Trophoblast cell (in vitro differentiated cells and primary cell): ENCODE measurements around the gene WDR7.

Source experiments
- DNase-seq, 2 donors: peaks; one replicate each; pipeline ENCODE4 v3.0.0-alpha.2; 2016
- H2AFZ ChIP-seq: 2 replicates; pipeline ENCODE4 v1.6.1; 2013; ENCODE audit warnings: low read length, moderate library complexity, mild to moderate bottlenecking; ENCODE audit not compliant: insufficient read depth, poor library complexity
- H2AK5ac ChIP-seq: 2 replicates; pipeline ENCODE4 v1.6.1; 2013; ENCODE audit warnings: mild to moderate bottlenecking, low read length
- H2BK120ac ChIP-seq: 2 replicates; pipeline ENCODE4 v1.6.1; 2013; ENCODE audit warnings: low read length, mild to moderate bottlenecking, moderate library complexity; ENCODE audit not compliant: insufficient read depth, poor library complexity
- H2BK12ac ChIP-seq: 2 replicates; pipeline ENCODE4 v1.6.1; 2013; ENCODE audit warnings: mild to moderate bottlenecking, low read length, moderate library complexity
- H2BK5ac ChIP-seq: 2 replicates; pipeline ENCODE4 v1.6.1; 2013; ENCODE audit warnings: low read length, low read depth, moderate library complexity, mild to moderate bottlenecking; ENCODE audit not compliant: poor library complexity
- H3K14ac ChIP-seq: 2 replicates; pipeline ENCODE4 v1.6.1; 2013; ENCODE audit warnings: mild to moderate bottlenecking, low read length
- H3K18ac ChIP-seq: 2 replicates; pipeline ENCODE4 v1.6.1; 2013; ENCODE audit warnings: mild to moderate bottlenecking, low read length
- H3K23ac ChIP-seq: 2 replicates; pipeline ENCODE4 v1.6.1; 2013; ENCODE audit warnings: low read length
- H3K27ac ChIP-seq: 2 replicates; pipeline ENCODE4 v1.5.1; 2013; ENCODE audit warnings: low read depth, mild to moderate bottlenecking, inconsistent platforms, low read length, moderate library complexity
- H3K27me3 ChIP-seq: 2 replicates; pipeline ENCODE4 v1.6.1; 2013; ENCODE audit warnings: inconsistent platforms, mild to moderate bottlenecking, low read length, moderate library complexity; ENCODE audit not compliant: insufficient read depth
- H3K36me3 ChIP-seq, 2 experiments: 1 replicate in 1 of 2; 2 replicates in 1 of 2; pipeline ENCODE4 v1.6.1; 2013; ENCODE audit warnings: low read length in 2 of 2, mild to moderate bottlenecking in 2 of 2, moderate library complexity in 1 of 2; ENCODE audit not compliant: insufficient read depth in 2 of 2, control insufficient read depth in 1 of 2
- H3K4ac ChIP-seq: 2 replicates; pipeline ENCODE4 v1.6.1; 2013; ENCODE audit warnings: low read depth, mild to moderate bottlenecking, low read length, moderate library complexity
- H3K4me1 ChIP-seq, 2 experiments: 1 replicate in 1 of 2; 2 replicates in 1 of 2; pipeline ENCODE4 v1.6.1; 2013; ENCODE audit warnings: low read length in 2 of 2, mild to moderate bottlenecking in 2 of 2, moderate library complexity in 1 of 2; ENCODE audit not compliant: insufficient read depth in 2 of 2, control insufficient read depth in 1 of 2
- H3K4me2 ChIP-seq: 2 replicates; pipeline ENCODE4 v1.6.1; 2013; ENCODE audit warnings: inconsistent platforms, mild to moderate bottlenecking, low read length, moderate library complexity
- H3K4me3 ChIP-seq: 2 replicates; pipeline ENCODE4 v1.5.1; 2013; ENCODE audit warnings: mild to moderate bottlenecking, low read depth, low read length, inconsistent platforms
- H3K79me1 ChIP-seq: one replicate; pipeline ENCODE4 v1.6.1; 2013; ENCODE audit warnings: low read length
- H3K79me2 ChIP-seq: 2 replicates; pipeline ENCODE4 v1.6.1; 2013; ENCODE audit warnings: low read length, mild to moderate bottlenecking; ENCODE audit not compliant: control insufficient read depth, insufficient read depth, poor library complexity
- H3K9ac ChIP-seq: 2 replicates; pipeline ENCODE4 v1.6.1; 2013; ENCODE audit warnings: mild to moderate bottlenecking, low read length
- H3K9me3 ChIP-seq: 2 replicates; pipeline ENCODE4 v1.6.1; 2013; ENCODE audit warnings: low read depth, mild to moderate bottlenecking, control low read depth, inconsistent platforms, low read length; ENCODE audit not compliant: insufficient read depth
- H4K12ac ChIP-seq: 2 replicates; pipeline ENCODE4 v1.6.1; 2013; ENCODE audit warnings: low read depth, mild to moderate bottlenecking, low read length, moderate library complexity
- H4K8ac ChIP-seq: 2 replicates; pipeline ENCODE4 v1.6.1; 2013; ENCODE audit warnings: low read depth, mild to moderate bottlenecking, low read length, moderate library complexity
- H4K91ac ChIP-seq: one replicate; pipeline ENCODE4 v1.6.1; 2013; ENCODE audit warnings: low read depth, mild to moderate bottlenecking, low read length, moderate library complexity
- WGBS: extraction: QIAGEN DNeasy Blood & Tissue Kit; methylation state at CpG from one replicate; pipeline ENCODE4 v1.1.7; 2013; ENCODE audit warnings: missing lambda C conversion rate; ENCODE audit not compliant: insufficient read length, insufficient coverage; ENCODE audit errors: extremely low coverage; 5-methylcytosine and 5-hydroxymethylcytosine counted together

Gene WDR7

DNA sequence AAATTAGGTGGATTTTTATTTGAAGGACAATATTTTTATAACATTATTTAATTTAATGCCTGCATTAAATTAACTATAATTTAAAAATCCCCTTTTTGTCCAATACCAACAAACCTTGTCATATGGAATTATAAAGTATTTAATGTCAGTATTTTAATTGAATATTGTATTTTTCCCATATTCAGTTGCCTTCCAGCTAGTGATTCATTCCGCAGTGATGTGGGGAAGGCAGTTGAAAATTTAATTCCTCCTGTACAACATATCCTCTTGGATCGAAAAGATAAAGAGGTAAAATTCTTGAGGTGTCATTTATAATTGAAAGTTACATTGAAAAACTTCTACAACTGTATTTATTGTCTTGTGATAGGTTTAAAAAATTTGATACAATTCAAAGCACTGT lies 40.4 kb downstream of the WDR7 start:
- H3K4ac ChIP-seq: no peak overlapping the region
- DNase-seq: no peak
- no peaks in the 10 kb centered on the region for H3K79me2 ChIP-seq
- H3K14ac ChIP-seq: no peak overlapping the region
- no peak overlapping the region for H4K8ac ChIP-seq
- no peak overlapping the region for H3K27ac ChIP-seq
- no peaks in the 10 kb centered on the region for H3K79me1 ChIP-seq
- WGBS: no CpG with 5 or more reads among the region's 2 CpGs
- no peak overlapping the region for H2AK5ac ChIP-seq
- no peak overlapping the region for H3K23ac ChIP-seq
- no peak overlapping the region for H3K9ac ChIP-seq
- H4K91ac ChIP-seq: no peak overlapping the region
- H3K4me1 ChIP-seq: no peaks in the 10 kb centered on the region
- H3K36me3 ChIP-seq: peaks cover 0 to 2% of the 10 kb centered on the region in 2 experiments
- no peak overlapping the region for H3K4me2 ChIP-seq
- no peaks in the 10 kb centered on the region for H3K27me3 ChIP-seq
- H3K9me3 ChIP-seq: no peaks in the 10 kb centered on the region
- H3K18ac ChIP-seq: no peak overlapping the region
- no peak overlapping the region for H2BK120ac ChIP-seq
- H2BK5ac ChIP-seq: no peak overlapping the region
- H3K4me3 ChIP-seq: no peak overlapping the region
- H2BK12ac ChIP-seq: no peak overlapping the region
- no peak overlapping the region for H2AFZ ChIP-seq
- no peak overlapping the region for H4K12ac ChIP-seq

DNA sequence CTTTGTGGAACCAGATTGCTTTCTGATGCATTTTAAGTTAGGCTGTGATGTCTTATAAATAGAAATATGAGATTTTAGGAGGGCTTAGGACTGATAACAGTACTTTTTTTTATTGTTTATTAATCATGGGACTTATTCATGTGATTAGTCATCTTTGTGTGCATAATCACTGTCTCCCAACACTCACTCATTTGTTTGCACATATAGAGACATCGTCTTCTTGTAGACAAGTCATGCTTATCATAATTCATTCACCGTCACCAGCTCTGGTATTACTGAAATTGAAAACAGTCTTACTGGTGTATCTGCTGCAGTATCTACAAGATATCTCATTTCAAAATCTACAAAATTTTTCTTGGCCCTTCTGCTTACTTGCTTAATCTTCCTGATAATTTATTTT lies 45.8 kb downstream of the WDR7 start:
- no peak overlapping the region for H2BK120ac ChIP-seq
- H2BK5ac ChIP-seq: no peak overlapping the region
- no peaks in the 10 kb centered on the region for H3K9me3 ChIP-seq
- H4K91ac ChIP-seq: no peak overlapping the region
- H3K36me3 ChIP-seq: peaks cover 0 to 2% of the 10 kb centered on the region in 2 experiments
- DNase-seq: no peak
- H3K14ac ChIP-seq: no peak overlapping the region
- no peaks in the 10 kb centered on the region for H3K4me1 ChIP-seq
- H3K27me3 ChIP-seq: no peaks in the 10 kb centered on the region
- no peak overlapping the region for H2BK12ac ChIP-seq
- no peak overlapping the region for H3K23ac ChIP-seq
- H3K4me3 ChIP-seq: no peak overlapping the region
- H2AK5ac ChIP-seq: no peak overlapping the region
- H3K18ac ChIP-seq: no peak overlapping the region
- no peak overlapping the region for H3K9ac ChIP-seq
- H4K8ac ChIP-seq: no peak overlapping the region
- H2AFZ ChIP-seq: no peak overlapping the region
- no peaks in the 10 kb centered on the region for H3K79me1 ChIP-seq
- H3K27ac ChIP-seq: no peak overlapping the region
- no peaks in the 10 kb centered on the region for H3K79me2 ChIP-seq
- no peak overlapping the region for H4K12ac ChIP-seq
- no peak overlapping the region for H3K4ac ChIP-seq
- no CpG with 5 or more reads among the region's 2 CpGs for WGBS
- H3K4me2 ChIP-seq: no peak overlapping the region

DNA sequence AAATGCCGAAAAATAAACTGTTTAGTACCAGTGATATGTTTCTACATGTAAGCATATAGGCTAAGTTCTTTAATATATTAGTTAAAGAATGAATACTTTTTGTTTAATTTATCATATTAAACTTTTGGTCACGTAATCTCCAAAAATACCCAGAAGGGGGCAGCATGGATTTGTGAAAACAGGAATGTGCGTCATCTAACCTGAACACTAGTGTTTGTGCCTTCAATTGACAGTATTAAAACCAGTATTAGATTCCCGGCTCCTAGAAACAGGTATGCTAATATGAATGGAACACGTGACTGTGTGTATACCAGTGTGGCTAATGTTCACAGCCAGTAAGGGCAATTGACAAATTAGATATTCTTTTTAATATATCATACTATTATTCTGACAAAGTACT lies 51.8 kb downstream of the WDR7 start:
- no peak overlapping the region for H2BK12ac ChIP-seq
- no peaks in the 10 kb centered on the region for H3K27me3 ChIP-seq
- H3K36me3 ChIP-seq: no peaks in the 10 kb centered on the region
- H3K18ac ChIP-seq: no peak overlapping the region
- H3K4me3 ChIP-seq: no peak overlapping the region
- H3K79me1 ChIP-seq: no peaks in the 10 kb centered on the region
- no peak overlapping the region for H2BK120ac ChIP-seq
- no peak overlapping the region for H4K8ac ChIP-seq
- H3K4ac ChIP-seq: no peak overlapping the region
- H3K14ac ChIP-seq: no peak overlapping the region
- H3K9me3 ChIP-seq: no peaks in the 10 kb centered on the region
- no peaks in the 10 kb centered on the region for H3K79me2 ChIP-seq
- no peak overlapping the region for H2AFZ ChIP-seq
- H3K23ac ChIP-seq: no peak overlapping the region
- no peak overlapping the region for H3K27ac ChIP-seq
- peak in 1 of 2 donors; percentile 73 for DNase-seq
- no peak overlapping the region for H3K4me2 ChIP-seq
- H3K9ac ChIP-seq: no peak overlapping the region
- no peak overlapping the region for H2AK5ac ChIP-seq
- H4K91ac ChIP-seq: no peak overlapping the region
- WGBS: no CpG with 5 or more reads among the region's 5 CpGs
- no peak overlapping the region for H4K12ac ChIP-seq
- H2BK5ac ChIP-seq: no peak overlapping the region
- H3K4me1 ChIP-seq: no peaks in the 10 kb centered on the region

DNA sequence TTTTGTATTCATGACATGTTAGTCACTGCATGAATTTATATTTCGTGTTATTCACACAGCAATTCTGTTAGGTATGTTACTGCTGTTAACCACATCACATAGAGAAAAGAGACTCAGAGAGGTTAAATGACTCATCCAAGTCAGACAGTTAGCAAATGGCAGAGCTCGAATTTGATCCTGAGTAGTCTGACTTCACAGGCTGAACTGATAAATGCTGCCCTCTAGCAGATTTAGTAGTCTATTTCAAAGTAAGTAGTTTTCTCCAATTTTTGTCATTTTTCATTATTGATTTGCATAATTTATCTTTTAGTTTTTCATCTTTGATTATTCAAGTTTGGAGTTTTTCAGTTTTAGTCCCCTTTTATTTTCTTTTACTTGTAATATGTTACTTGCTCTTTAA lies 58.3 kb downstream of the WDR7 start:
- no peak overlapping the region for H4K8ac ChIP-seq
- H3K23ac ChIP-seq: no peak overlapping the region
- no peaks in the 10 kb centered on the region for H3K79me2 ChIP-seq
- H2BK5ac ChIP-seq: no peak overlapping the region
- DNase-seq: peak; percentile 57 to 79
- H4K91ac ChIP-seq: no peak overlapping the region
- no peaks in the 10 kb centered on the region for H3K9me3 ChIP-seq
- H2AFZ ChIP-seq: no peak overlapping the region
- no peak overlapping the region for H3K4me3 ChIP-seq
- no peak overlapping the region for H3K18ac ChIP-seq
- H3K4ac ChIP-seq: no peak overlapping the region
- H3K4me2 ChIP-seq: no peak overlapping the region
- H4K12ac ChIP-seq: no peak overlapping the region
- no peak overlapping the region for H3K27ac ChIP-seq
- H3K14ac ChIP-seq: no peak overlapping the region
- no peak overlapping the region for H2BK12ac ChIP-seq
- H2BK120ac ChIP-seq: no peak overlapping the region
- no peaks in the 10 kb centered on the region for H3K4me1 ChIP-seq
- WGBS: no CpG with 5 or more reads among the region's 2 CpGs
- no peaks in the 10 kb centered on the region for H3K79me1 ChIP-seq
- no peak overlapping the region for H2AK5ac ChIP-seq
- no peak overlapping the region for H3K9ac ChIP-seq
- no peaks in the 10 kb centered on the region for H3K27me3 ChIP-seq
- no peaks in the 10 kb centered on the region for H3K36me3 ChIP-seq
